ENCODE results near the gene MMADHC. TPM values are rescaled to one million over a fixed set of nuclear protein-coding genes. Genes with fewer than 3 reads are reported as not detected.

MMADHC gene
- total RNA-seq, 1 experiment from 2014 or later: 130 TPM

- Histone ChIP-seq H3K79me2 (ENCODE audit: low read length) (no peaks in the 10 kb centered on the region), H3K27me3 (ENCODE audit: low read length) (no peaks in the 10 kb centered on the region), H3K9ac (ENCODE audit: low read length) (no peak overlapping the region), H3K4me1 (ENCODE audit: insufficient read depth, low read length) (peaks cover 19% of the 10 kb centered on the region), H3K36me3 (ENCODE audit: low read depth, low read length) (peaks cover 2% of the 10 kb centered on the region; the same call in 1 of the 2 replicates), H3F3A (ENCODE audit: low read length, unreplicated experiment) (no peaks in the 10 kb centered on the region), H3K9me3 (ENCODE audit: low read length) (peaks cover 6% of the 10 kb centered on the region; the same call in 1 of the 2 replicates), H3K27ac (ENCODE audit: low read length) (no peak overlapping the region), H3K9me2 (replicated peaks; ENCODE audit: low read length) (no peaks in the 10 kb centered on the region), H2AFZ (ENCODE audit: low read length) (no peak overlapping the region), H3K4me2 (ENCODE audit: low read length) (no peak overlapping the region), H4K20me1 (ENCODE audit: low read length) (no peaks in the 10 kb centered on the region), H3K4me3 (ENCODE audit: low read length) (no peak overlapping the region)
- intact Hi-C loops (cut with micrococcal nuclease): no loop called here
- no peak for TF ChIP-seq EZH2phosphoT487 (IDR thresholded peaks at IDR 0.05; ENCODE audit: borderline replicate concordance, low read length)
- no peak for TF ChIP-seq CTCF (conservative IDR thresholded peaks at IDR 0.05; ENCODE audit: low read depth, low read length)
- no peak for TF ChIP-seq EZH2 (IDR thresholded peaks at IDR 0.05; ENCODE audit: low read length, unreplicated experiment)
- POLR2A ChIA-PET (ENCODE audit: unreplicated experiment): no interaction called here
- ATAC-seq: no peak
- CTCF ChIA-PET: no interaction called here
- BruUV-seq (replicated peaks): no TSS peak
- no peak for DNase-seq
Measured at GRCh38 chr2:149603248-149603647, 15.7 kb upstream of the MMADHC start.

GRCh38 chr2:149601141-149601796 is 13.7 kb upstream of the MMADHC start:
- Histone ChIP-seq H3K4me2 (ENCODE audit: low read length) (no peak overlapping the region), H3K4me3 (ENCODE audit: low read length) (no peak overlapping the region), H3K9ac (ENCODE audit: low read length) (no peak overlapping the region), H3K27me3 (ENCODE audit: low read length) (no peaks in the 10 kb centered on the region), H3K27ac (ENCODE audit: low read length) (no peak overlapping the region), H2AFZ (ENCODE audit: low read length) (no peak overlapping the region), H3K9me3 (ENCODE audit: low read length) (peaks cover 6% of the 10 kb centered on the region; the same call in 1 of the 2 replicates), H3K9me2 (replicated peaks; ENCODE audit: low read length) (no peaks in the 10 kb centered on the region), H3F3A (ENCODE audit: low read length, unreplicated experiment) (no peaks in the 10 kb centered on the region), H4K20me1 (ENCODE audit: low read length) (no peaks in the 10 kb centered on the region), H3K79me2 (ENCODE audit: low read length) (no peaks in the 10 kb centered on the region), H3K36me3 (ENCODE audit: low read depth, low read length) (peaks cover 2% of the 10 kb centered on the region; the same call in 1 of the 2 replicates), H3K4me1 (ENCODE audit: insufficient read depth, low read length) (peaks cover 24% of the 10 kb centered on the region)
- no TSS peak for BruUV-seq (replicated peaks)
- ATAC-seq: no peak
- intact Hi-C loops (cut with micrococcal nuclease): no loop called here
- POLR2A ChIA-PET (ENCODE audit: unreplicated experiment): no interaction called here
- CTCF ChIA-PET: no interaction called here
- DNase-seq: peak; percentile 16
- TF ChIP-seq EZH2phosphoT487 (IDR thresholded peaks at IDR 0.05; ENCODE audit: borderline replicate concordance, low read length): no peak
- no peak for TF ChIP-seq EZH2 (IDR thresholded peaks at IDR 0.05; ENCODE audit: low read length, unreplicated experiment)

GRCh38 chr2:149597668-149598326 is 10.2 kb upstream of the MMADHC start:
- Histone ChIP-seq H3K36me3 (ENCODE audit: low read depth, low read length) (peaks cover 2% of the 10 kb centered on the region; the same call in 1 of the 2 replicates), H3K9ac (ENCODE audit: low read length) (peak overlapping the region; percentile 61), H3K9me3 (ENCODE audit: low read length) (peaks cover 6% of the 10 kb centered on the region; the same call in 1 of the 2 replicates), H3K27me3 (ENCODE audit: low read length) (no peaks in the 10 kb centered on the region), H3K9me2 (replicated peaks; ENCODE audit: low read length) (no peaks in the 10 kb centered on the region), H3K79me2 (ENCODE audit: low read length) (no peaks in the 10 kb centered on the region), H4K20me1 (ENCODE audit: low read length) (no peaks in the 10 kb centered on the region), H3F3A (ENCODE audit: low read length, unreplicated experiment) (no peaks in the 10 kb centered on the region), H3K27ac (ENCODE audit: low read length) (peak overlapping the region; percentile 83), H2AFZ (ENCODE audit: low read length) (peak overlapping the region; percentile 73), H3K4me3 (ENCODE audit: low read length) (peak overlapping the region; percentile 59), H3K4me1 (ENCODE audit: insufficient read depth, low read length) (peaks cover 41% of the 10 kb centered on the region), H3K4me2 (ENCODE audit: low read length) (peak overlapping the region; percentile 83)
- DNase-seq (peak; percentile 94), ATAC-seq (peak; percentile 77)
- BruUV-seq (replicated peaks): TSS peak; percentile 33
- ChIA-PET CTCF (interaction anchor here (0.5 kb wide), 1 partner anchor 118 kb away, joined by 3 read pairs; no protein-coding TSS in a partner anchor), POLR2A (ENCODE audit: unreplicated experiment) (interaction anchor here (0.5 to 0.6 kb wide), 3 partner anchors 216 to 872 kb away, joined by 4 read pairs; no protein-coding TSS in a partner anchor)
- intact Hi-C loops (cut with micrococcal nuclease): loop anchor here (1.0 to 10.0 kb wide), 13 partner anchors 118 to 1641 kb away; partner anchors contain the start of gene RND3
- TF ChIP-seq CTCF (conservative IDR thresholded peaks at IDR 0.05; ENCODE audit: low read depth, low read length): peak; percentile 90
- no peak for TF ChIP-seq EZH2 (IDR thresholded peaks at IDR 0.05; ENCODE audit: low read length, unreplicated experiment)
